HG02870 (cell line): Measurements from ENCODE around the gene CARNS1.
"Not testable (repeated sequence)": the region's sequence is repeated elsewhere in the genome, so short reads cannot be mapped to it uniquely, and the experiment has no call there.

Experiments used
- ATAC-seq: cut with Tn5 transposase; IDR thresholded peaks from one replicate; pipeline ENCODE4 v1.9.1; 2021; ENCODE audit warnings: mild to moderate bottlenecking, moderate library complexity; ENCODE audit not compliant: unreplicated experiment

The CARNS1 gene

GRCh38 chr11:67423891-67424613 is 8.6 kb downstream of the CARNS1 start:
- ATAC-seq, result no peak

GRCh38 chr11:67427364-67427859 is 11.9 kb downstream of the CARNS1 start:
- not testable (repeated sequence) for ATAC-seq

- ATAC-seq, result peak; percentile 82
Observed at GRCh38 chr11:67428052-67429001, 12.8 kb downstream of the CARNS1 start, which contains the start of gene RPS6KB2. Gene RPS6KB2, plus strand, starts transcription at chr11:67428494. Its CDS starts 52 bp downstream, at chr11:67428546.

GRCh38 chr11:67429038-67429668 is 13.7 kb downstream of the CARNS1 start:
- ATAC-seq, result no peak

GRCh38 chr11:67429722-67430121 is 14.2 kb downstream of the CARNS1 start:
- ATAC-seq, result no peak

- ATAC-seq, result no peak
Observed at GRCh38 chr11:67431346-67432249, 16.1 kb downstream of the CARNS1 start.

GRCh38 chr11:67432655-67433349 is 17.3 kb downstream of the CARNS1 start:
- no peak for ATAC-seq

GRCh38 chr11:67433536-67434394 is 18.3 kb downstream of the CARNS1 start:
- no peak for ATAC-seq

GRCh38 chr11:67434395-67434881 is 19.0 kb downstream of the CARNS1 start:
- ATAC-seq, result no peak

GRCh38 chr11:67435031-67435726 is 19.7 kb downstream of the CARNS1 start:
- ATAC-seq, result no peak

- ATAC-seq, result no peak
Observed at GRCh38 chr11:67435727-67436458, 20.4 kb downstream of the CARNS1 start.

GRCh38 chr11:67436459-67437081 is 21.1 kb downstream of the CARNS1 start:
- no peak for ATAC-seq

- no peak for ATAC-seq
Observed at GRCh38 chr11:67437082-67437808, 21.8 kb downstream of the CARNS1 start, which contains the start of gene PTPRCAP. Gene PTPRCAP, minus strand, starts transcription at chr11:67437682. Its CDS starts 63 bp downstream, at chr11:67437619.

- ATAC-seq, result no peak
Observed at GRCh38 chr11:67437809-67438157, 22.3 kb downstream of the CARNS1 start.

GRCh38 chr11:67438158-67438902 is 22.9 kb downstream of the CARNS1 start:
- no peak for ATAC-seq
